AG08396 (cell line): ENCODE measurements around the gene CFAP46.

Experiments used
- DNase-seq: peaks from one replicate; pipeline ENCODE4 v3.0.0; 2012; ENCODE audit warnings: low spot score, mixed read lengths

Gene CFAP46

DNA sequence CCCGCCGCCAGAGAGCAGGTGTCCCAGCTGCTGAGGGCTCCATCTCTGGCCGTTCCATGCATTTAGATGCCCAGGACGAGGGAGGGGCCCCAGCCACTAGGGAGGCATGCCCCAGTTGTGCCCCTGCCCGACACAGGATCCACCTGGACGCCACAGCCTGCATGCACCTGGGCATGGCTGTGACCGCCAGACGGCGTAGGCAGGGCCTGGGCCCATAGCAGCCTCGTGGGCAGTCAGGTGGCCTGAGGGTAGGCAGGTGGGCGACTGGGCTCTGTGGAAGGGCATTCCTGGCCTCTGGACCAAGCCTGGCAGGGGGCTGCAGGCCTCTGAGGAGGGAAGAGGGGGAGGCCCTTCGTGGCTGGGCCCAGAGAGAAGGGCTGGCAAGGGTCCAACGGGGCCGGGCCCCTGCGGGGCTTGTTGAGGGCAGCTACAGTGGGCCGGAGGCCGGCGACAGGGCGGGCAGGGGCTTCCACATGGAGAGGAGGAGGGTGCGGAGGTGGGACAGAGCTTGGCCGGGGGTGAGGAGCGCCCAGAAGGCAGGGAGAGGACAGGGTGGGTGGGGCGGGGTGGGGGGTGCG is 80.4 kb downstream of the CFAP46 start:
- DNase-seq = no peak

DNA sequence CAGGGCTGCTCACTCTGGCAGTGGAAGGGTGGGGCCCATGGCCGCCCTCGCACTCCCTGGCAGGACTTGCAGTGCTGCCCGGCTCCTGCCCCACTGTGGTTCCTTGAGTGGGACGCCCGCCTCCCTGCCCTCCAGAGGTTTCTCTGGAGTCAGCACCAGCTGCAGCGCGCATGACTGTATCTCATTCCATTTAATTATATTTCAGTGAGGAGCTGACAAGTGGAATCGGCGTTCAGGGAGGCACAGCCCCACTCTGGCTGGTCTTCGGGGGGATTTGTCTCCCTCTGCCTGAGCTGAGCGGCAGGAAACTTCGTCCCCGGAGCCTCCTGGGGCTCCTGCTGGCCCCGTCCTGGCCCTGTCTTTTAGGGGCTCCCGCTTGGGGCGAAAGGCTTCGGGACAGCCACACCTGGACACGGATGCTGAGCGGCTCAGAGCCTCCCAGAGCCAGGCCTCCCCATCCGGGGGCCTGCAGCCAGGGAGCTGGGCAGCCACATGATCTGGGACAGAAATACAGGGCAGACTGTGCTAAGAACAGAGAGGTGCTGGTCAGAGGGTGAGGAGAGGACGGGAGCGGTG is 81.2 kb downstream of the CFAP46 start:
- DNase-seq = no peak

DNA sequence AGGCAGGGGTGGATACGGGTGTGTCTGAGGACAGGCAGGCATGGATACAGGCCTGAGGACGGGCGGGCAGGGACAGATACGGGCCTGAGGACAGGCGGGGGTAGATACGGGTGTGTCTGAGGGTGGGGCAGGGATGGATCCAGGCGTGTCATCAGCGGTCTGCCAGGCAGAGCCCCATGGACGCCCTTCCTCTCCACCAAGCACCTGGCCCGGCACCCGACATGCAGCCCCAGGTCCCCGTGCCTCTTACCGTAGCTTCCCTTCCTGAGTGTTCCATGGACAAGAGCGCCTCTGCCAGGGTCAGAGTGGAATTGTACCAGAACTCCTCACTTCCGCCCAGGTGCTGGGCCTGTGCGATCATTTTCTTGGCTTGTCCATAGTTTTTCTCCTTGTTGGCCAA is 81.8 kb downstream of the CFAP46 start:
- DNase-seq = no peak

DNA sequence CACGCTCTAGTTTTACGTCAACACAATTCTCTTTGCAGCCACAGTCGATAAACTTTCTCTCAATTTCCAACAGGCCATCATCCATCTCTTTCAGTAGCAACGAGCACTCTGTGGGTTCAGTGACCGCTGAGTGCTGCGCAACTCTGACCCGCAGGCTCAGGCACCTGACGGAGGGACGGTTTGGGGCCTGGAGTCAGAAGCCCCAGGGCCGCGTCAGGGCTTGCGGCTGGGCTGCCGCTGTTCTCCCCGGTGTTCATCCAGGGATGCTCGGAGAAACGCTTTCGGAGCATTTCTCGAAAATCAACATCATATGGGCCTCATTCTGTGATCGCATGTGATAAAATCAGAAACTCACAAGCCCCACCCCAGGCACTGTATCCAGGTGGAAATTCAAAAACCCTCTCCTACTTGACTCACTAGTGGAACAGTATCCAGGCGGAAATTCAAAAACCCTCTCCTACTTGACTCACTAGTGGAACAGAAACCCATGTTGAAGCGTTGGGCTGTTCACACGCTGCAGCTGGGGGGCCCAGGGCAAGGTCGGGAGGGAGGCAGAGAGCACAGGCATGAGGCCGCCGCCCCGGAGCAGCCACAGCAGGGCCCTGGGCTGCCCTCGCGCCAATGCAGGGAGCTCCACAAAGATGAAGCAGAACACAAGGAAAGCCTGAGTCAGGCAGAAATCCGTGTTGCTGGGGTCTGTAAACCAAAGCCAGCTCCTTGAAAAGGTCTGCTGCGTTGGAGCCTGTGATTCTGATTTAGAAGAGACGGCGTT is 83.1 kb downstream of the CFAP46 start:
- no peak for DNase-seq

DNA sequence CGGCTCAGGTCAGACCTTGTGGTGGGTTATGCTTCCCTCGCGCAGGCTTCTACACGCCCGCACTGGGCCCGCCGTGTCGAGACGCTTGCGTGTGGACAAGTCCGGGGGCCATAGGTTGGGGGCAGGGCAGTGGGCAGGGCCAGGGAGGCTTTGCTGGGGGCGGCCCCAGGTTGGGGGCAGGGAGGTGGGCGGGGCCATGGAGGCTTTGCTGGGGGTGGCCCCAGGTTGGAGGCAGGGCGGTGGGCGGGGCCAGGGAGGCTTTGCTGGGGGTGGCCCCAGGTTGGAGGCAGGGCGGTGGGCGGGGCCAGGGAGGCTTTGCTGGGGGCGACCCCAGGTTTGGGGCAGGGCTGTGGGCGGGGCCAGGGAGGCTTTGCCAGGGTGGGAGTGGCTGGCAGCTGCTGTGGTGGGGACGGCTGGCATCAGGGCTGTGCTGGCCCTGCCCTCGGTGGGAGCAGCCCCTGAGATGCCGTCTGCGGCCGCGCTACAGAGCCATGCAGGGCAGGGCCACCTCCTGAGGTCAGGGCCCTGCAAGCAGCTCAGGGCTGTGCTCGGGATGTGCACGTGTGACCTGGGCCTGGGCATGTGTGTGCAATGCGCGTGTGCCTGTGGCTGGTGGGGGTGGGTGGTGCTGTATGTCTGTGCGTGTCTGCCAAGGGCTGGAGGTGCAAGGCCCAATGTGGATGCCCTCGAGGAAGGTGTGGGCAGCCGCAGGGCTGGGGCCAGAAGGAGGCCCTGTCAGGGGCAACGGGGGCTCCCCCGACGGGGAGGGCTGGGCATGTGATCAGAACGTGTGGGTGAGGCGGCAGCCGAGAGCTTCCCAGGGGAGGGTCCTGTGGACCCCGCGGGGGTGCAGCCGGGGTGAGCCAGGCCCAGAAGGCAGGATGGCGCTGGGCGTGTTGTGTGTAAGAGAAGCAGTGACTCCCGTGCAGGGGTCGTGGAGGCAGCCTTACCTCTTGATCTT is 84.0 kb downstream of the CFAP46 start:
- no peak for DNase-seq

DNA sequence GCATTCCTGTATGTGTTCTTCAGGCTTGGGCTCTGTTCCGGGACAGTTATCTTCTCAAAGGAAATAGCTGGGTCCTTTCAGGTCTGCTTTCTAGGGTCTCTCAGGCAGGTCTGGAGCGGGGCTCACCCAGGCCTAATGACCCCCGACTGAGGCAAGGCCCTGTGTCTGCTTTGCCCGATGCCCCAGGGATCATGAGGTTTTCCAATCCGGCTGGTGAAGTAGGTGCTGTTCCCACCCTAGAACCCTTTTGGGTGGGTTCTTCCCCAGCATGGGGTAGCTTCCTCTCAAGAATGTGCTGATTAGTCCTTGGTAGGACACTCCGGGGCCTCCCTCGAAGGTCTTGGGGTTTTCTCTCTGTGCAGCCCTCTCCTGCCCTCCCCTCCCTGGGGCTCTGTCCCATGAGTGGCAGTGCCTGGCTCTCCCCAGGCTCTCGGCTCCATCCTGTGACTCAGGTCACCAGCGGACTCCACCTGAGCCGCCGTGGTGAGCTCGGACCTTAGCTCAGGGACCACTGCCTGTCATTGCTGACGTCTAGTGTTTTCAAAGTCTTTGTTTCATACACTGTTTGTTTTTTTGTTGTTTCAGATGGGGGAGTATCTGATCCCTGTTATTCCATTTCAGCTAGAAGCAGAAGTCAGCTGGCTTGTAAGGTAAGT is 85.4 kb downstream of the CFAP46 start:
- no peak for DNase-seq

DNA sequence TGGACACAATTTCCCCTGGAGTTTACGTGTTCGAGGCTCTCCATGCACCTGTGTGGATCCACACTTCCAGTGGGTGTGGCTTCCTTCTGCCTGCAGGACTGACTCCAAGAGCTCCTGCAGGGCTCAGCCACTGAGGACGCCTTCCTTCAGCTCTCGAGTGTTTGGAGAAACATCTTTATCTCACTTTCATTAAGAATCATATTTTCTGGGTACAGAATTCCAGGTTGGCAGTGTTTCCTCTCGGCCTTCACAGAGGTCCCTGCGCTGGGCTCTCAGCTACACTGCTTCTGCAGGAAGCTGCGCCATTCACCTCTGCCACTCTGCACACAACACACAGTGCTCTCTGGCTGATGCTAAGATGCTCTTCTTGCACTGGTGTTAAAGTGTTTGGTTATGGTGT is 86.5 kb downstream of the CFAP46 start:
- no peak for DNase-seq

DNA sequence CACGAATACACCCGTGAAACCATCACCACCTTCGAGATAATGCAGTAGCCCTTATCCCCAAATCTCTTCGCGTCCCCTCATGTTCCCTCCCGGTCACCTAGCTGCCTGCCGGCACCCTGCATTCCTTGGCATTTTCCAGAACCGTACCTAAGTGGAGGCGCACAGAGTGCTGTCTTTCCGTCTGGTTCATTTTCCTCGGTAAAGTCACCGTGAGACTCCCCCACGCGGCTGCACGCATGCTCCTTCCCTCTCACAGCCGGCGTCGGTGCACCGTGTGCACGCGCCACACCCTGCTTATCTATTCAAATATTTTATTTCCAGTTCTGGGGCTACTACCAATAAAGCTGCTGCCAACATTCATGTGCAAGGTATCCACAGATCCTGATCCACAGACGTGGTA is 90.9 kb downstream of the CFAP46 start:
- no peak for DNase-seq

DNA sequence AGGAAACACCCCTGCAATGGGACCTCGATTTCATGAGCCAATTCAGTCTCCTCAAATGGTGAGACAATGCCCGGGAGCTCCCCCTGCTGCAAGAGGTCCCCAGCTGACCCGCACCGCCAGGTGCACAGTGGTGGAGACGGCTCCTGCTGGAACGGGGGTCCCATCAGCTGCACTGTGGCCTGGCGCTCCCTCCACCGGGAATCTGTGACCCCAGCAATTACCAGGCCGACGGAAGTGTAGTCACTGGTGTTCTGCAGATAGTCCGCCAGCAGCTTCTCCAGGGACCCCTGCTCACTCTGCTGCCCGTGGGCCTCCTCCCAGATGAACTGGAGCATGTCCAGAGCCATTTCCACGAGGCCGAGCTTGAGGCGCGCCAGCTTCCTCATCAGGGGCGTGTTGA is 91.5 kb downstream of the CFAP46 start:
- no peak for DNase-seq

DNA sequence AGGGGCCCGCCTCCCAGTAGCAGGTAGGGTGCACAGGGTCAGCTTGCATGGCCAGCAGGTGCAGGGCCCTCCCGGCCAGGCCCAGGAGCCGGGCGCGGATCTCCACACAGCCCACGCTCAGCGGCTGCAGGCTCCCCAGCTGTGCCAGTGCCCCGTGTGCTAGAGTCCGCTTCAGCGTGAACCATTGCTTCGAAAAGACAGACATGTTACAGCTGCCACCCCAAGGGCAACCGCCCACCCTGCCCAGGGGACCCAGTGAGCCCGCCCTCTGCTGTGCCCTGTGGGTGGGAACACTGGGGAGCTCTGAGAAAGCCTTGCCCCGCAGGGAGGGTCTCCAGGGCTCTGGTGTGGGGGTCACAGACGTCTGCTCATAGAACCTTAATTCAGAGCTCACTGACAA is 92.1 kb downstream of the CFAP46 start:
- DNase-seq = no peak

DNA sequence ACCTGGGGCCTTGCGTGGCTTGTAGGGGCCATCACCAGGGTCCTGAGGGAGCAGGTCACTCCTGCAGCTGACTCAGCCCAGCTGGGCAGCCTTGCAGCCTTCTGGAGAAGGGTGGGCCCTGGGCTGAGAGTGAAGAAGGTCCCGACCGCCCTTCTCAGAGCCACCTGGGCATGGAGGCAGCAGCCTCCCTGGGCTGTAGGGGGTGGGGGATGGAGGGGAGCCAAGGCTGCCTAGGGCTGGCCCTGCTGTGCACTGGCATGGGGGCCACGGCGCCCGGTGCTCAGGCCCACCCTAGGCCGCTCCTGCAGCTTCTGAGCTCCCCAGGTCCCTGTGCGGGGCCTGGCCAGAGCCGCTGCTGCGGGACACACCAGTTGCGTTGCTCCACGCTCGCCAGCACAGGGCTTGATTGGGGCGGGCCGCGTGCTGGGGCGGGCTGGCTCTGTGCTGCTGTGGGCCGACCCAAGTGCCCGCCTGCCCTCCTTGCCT is 92.8 kb downstream of the CFAP46 start:
- no peak for DNase-seq

DNA sequence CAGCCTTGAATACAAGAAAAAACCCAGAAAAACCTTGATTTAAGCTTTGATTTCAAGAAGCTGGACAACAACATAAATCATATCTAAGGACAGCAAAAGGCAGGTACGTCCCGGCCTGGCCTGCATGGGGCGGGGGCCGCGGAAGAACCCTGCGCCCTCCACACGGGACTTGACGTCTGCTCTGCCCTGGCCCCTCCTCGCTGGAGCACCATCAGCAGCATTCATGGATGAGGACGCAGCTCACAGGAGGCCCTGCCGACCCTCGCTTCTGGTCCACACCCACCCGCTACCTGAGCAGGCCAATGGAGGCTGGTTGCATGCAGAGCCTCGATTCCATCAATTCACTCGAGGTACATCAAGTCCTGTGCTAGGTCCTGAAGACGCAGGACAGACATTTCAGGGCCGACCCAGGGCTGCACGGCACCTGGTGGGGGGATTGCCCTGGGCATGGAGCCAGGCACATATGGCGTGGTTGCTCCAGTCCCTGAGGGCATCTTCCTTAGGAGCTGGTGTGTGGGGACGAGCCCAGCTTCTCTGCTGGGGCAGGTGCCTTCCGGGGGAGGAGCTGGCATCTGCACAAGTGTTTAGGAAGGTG is 93.3 kb downstream of the CFAP46 start:
- DNase-seq = no peak

DNA sequence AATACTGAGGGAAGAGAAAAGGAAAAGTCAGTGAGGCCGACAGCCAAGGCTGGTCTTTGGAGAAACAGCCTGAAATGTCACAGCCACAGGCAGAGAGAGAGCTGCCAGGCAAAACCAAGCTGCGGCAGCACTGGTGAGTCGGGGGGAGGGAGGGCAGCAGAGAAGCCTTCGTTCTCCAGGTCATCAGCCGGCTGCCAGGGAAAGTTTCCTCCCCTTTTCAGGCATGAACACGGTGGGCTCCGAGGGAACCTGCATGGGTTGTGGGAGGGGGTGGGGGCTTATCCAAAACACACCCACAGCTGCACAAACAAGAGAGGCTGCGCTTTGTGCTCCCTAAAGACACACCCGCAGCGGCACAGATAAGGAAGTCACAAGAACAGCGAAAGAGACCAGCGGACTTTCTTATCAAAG is 94.1 kb downstream of the CFAP46 start:
- no peak for DNase-seq

DNA sequence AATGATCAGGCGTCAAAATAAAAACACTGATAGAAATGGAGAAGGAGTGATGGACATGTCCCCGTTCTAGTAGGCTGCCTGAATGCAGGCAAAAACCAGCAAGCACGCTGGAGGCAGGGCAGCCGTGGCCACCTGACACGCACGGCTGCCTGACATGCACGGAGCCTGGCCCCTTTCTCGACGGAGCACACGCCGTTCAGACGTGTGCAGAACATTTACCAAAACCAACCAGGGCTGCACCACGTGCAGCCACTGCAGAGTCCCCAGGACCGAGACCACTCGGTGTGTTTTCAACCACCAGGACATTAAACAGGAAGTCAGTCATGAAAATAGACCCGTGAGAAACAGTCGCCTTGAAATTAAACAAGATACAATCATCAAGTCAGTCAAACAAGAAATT is 94.5 kb downstream of the CFAP46 start:
- DNase-seq = no peak

DNA sequence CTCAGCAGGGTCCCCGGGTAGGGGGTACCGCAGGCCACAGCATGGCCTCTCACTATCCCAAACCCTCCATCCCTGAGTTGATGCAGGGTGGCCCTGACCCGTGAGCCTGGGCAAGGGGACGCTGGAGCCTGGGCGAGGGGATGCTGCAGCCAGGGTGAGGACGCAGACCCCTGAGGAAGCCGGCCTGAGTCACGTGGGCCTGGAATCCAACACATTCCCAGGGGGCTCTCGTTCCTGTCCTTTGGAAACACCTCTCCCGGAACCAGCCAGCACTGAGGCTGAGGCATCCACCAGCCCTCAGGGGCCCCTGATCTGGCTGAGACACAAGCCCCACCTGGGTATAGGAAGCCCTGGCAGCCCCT is 95.0 kb downstream of the CFAP46 start:
- no peak for DNase-seq

DNA sequence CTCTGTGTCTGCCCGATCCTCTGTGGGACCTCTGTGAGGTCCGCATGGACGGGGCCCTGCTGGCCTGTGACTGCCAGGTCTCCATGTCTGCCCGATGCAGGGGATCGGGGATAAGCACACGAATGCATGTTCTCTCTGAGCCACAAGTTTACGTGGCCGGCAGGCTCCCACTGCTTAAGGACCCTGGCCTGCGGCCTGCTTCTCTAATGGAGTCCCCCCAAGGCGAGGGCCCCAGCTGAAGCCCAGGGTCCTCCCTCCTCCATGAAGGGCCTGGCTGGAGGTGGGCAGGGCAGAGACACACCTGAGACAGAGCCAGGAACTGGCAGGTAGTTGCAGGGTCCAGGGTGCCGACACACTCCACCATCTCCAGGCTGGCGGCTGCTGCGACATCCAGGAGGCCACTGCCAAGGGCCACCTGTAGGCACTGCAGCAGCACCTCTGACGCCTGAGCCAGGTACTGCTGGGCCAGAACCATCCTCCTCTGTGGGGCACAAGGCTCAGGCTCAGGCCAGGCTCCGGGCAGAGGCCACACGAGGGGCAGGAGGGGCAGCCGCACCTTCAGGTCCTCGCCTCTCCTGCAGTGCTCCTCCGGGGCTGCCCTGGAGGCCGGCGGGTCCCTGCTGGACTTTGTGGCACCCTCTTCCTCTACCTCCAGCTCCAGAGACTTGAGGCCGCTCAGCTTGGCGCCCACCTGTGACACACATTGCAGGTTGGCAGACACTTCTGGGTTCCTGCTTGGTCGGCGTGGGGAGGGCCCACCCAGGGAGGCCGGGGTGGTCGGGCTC is 95.5 kb downstream of the CFAP46 start:
- no peak for DNase-seq

DNA sequence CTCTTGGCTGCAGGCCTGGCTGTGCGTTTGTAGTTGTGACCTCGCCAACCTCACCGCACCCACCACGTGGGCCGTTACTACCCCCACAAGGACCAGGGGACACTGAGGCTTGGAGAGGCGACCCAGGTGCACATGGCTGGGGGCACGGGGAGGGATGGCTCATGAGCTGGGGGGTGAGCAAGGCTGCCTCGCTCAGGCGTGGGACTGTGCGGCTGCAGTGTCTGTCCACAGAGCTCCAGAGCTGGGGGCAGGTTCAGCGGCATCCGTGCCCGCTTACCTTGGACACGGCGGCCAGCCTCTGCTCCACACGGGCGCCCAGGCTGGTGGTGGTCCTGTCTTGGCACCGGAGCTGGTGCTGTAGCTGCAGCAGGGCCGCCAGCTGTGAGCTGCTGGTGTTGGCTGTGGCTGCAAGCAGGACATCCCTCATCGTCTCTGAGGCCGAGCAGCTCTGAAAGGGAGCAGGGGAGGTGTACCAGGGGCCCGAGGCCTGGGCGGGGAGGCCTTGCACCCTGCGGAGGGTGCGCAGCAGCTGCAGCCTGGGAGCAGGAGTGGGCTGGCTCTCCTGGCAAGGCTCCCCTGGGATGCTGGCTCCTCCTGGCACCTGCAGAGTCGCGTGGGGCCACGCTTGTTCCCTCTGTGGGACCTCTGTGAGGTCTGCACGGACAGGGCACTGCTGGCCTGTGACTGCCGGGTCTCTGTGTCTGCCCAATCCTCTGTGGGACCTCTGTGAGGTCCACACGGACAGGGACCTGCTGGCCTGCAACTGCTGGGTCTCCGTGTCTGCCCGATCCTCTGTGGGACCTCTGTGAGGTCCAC is 96.4 kb downstream of the CFAP46 start:
- no peak for DNase-seq

DNA sequence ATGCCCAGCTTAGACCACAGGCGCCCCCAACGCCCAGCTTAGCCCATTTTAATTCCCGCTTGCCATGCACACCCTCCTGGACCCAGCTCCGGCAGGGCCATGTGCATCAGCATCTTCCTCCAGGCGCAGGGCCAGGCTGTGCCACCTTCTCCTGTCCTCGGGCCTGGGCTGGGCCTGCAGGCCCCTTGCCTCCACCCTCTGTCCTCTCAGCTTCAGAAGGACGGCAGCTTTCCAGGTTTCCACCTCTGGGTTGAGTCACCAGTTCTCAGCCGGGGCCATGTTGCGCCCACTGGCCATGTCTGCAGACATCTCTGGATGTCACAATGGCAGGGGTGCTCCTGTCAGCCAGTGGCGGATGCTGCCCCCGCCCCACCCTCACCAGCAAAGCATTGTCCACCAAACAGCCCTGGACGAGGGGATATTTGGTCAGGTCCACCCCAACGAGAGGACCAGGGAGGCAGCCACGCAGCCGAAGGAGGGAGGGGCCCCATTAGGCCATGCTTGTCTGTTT is 97.3 kb downstream of the CFAP46 start:
- no peak for DNase-seq

DNA sequence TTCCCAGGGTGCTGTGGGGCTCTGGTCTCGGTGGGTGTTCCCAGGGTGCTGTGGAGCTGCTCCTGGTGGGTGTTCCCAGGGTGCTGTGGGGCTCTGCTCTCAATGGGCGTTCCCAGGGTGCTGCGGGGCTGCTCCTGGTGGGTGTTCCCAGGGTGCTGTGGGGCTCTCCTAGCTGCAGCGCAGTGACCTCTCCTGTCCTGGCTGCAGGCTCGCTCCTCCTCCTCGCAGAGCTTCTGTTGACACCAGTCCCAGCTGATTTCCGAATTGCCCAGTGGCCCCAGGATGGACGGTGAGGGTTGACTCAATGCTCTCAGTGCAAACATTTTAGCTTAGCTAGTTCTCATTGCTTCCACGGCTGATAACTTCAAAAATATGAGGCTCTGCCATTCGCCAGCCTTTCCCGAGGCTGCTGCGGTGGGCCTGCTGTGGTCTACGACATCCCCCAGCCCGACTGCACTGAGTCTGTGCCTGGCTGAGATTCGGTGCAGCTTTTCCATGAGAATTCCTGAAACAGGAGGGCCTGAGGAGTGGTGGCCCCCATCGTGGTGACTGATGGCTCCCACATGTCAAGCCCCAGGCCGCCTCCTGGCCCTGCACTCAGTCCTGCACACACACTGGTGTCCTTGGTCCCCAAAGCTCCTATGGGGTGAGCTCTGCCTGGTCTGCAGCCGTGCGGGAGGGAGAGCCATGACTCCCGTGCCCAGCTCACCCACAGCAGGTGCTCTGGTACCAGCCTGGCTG is 98.1 kb downstream of the CFAP46 start:
- DNase-seq = no peak
